HepG2 (cell line): ENCODE results near the gene FBF1. TPM values are rescaled to one million over a fixed set of nuclear protein-coding genes. Genes with fewer than 3 reads are reported as not detected.

Experiments
- ADNP ChIP-seq: sonication (generic); formaldehyde crosslinking; IDR thresholded peaks from 2 replicates; pipeline ENCODE4 v1.4.0; 2020; ENCODE audit warnings: missing genetic modification reagents
- HNF4A ChIP-seq: sonication (generic); formaldehyde crosslinking; IDR thresholded peaks from 2 replicates; pipeline ENCODE4 v1.4.0; 2020; ENCODE audit warnings: missing genetic modification reagents
- PLRG1 ChIP-seq: fragments of 450-650 bp; conservative IDR thresholded peaks from 2 replicates; pipeline ENCODE4 v1.6.1; 2016
- RFX1 ChIP-seq: fragments of 450-650 bp; IDR thresholded peaks from 2 replicates; pipeline ENCODE4 v1.6.1; 2017
- SIX4 ChIP-seq: sonication (generic); formaldehyde crosslinking; IDR thresholded peaks from 2 replicates; pipeline ENCODE4 v1.4.0; 2020; ENCODE audit warnings: missing genetic modification reagents
- YEATS4 ChIP-seq: sonication (generic); formaldehyde crosslinking; IDR thresholded peaks from 2 replicates; pipeline ENCODE4 v1.4.0; 2020; ENCODE audit warnings: missing genetic modification reagents, borderline replicate concordance
- ZBTB4 ChIP-seq: sonication (generic); formaldehyde crosslinking; IDR thresholded peaks from 2 replicates; pipeline ENCODE4 v1.4.0; 2020; ENCODE audit warnings: missing genetic modification reagents, mild to moderate bottlenecking, borderline replicate concordance
- ZBTB7B ChIP-seq: sonication (generic); formaldehyde crosslinking; IDR thresholded peaks from 2 replicates; pipeline ENCODE4 v1.4.0; 2020; ENCODE audit warnings: missing genetic modification reagents
- ZKSCAN5 ChIP-seq: sonication (generic); formaldehyde crosslinking; IDR thresholded peaks from 2 replicates; pipeline ENCODE4 v1.5.1; 2020; ENCODE audit warnings: mild to moderate bottlenecking, missing genetic modification reagents
- ZMYM2 ChIP-seq: sonication (generic); formaldehyde crosslinking; IDR thresholded peaks from 2 replicates; pipeline ENCODE4 v1.8.0; 2022; ENCODE audit warnings: mild to moderate bottlenecking, missing genetic modification reagents
- ZNF33B ChIP-seq: sonication (generic); formaldehyde crosslinking; IDR thresholded peaks from 2 replicates; pipeline ENCODE4 v1.5.1; 2020; ENCODE audit warnings: mild to moderate bottlenecking, missing genetic modification reagents
- ZNF550 ChIP-seq: sonication (generic); formaldehyde crosslinking; IDR thresholded peaks from 2 replicates; pipeline ENCODE4 v1.4.0; 2020; ENCODE audit warnings: mild to moderate bottlenecking, missing genetic modification reagents, borderline replicate concordance
- ZNF709 ChIP-seq: sonication (generic); formaldehyde crosslinking; IDR thresholded peaks from 2 replicates; pipeline ENCODE4 v1.5.0; 2020; ENCODE audit warnings: mild to moderate bottlenecking, missing genetic modification reagents
- ZNF749 ChIP-seq: sonication (generic); formaldehyde crosslinking; IDR thresholded peaks from 2 replicates; pipeline ENCODE4 v1.8.0; 2022; ENCODE audit warnings: mild to moderate bottlenecking, missing genetic modification reagents, moderate library complexity, borderline replicate concordance
- ZNF800 ChIP-seq: sonication (generic); formaldehyde crosslinking; IDR thresholded peaks from 2 replicates; pipeline ENCODE4 v1.4.0; 2020; ENCODE audit warnings: missing genetic modification reagents
- ZNF878 ChIP-seq: sonication (generic); formaldehyde crosslinking; IDR thresholded peaks from 2 replicates; pipeline ENCODE4 v1.8.1; 2023; ENCODE audit warnings: mild to moderate bottlenecking, missing genetic modification reagents, moderate library complexity
- polyA plus RNA-seq, 8 experiments: library from polyadenylated mRNA; depleted of rRNA in 3 of 8; stranded (reverse) in 7 of 8; unstranded in 1 of 8; fragments of >200 nt; fragmentation: Illumina TruSeq in 4 of 8; extraction: Trizol in 4 of 8; gene quantifications; 2 replicates each; pipeline versions ENCODE4 v1.2.1 to v1.2.3, GENCODE V29; 2011 to 2016; ENCODE audit warnings: low read depth in 4 of 8, missing spikeins in 1 of 8, mixed read lengths in 1 of 8; ENCODE audit not compliant: insufficient read depth in 1 of 8
- total RNA-seq, 5 experiments: library from RNA; depleted of rRNA; stranded (reverse); fragments of >200 nt; fragmentation: Illumina TruSeq; extraction: Trizol; gene quantifications; 2 replicates each; pipeline ENCODE4 v1.2.3, GENCODE V29; 2016; ENCODE audit warnings: low read depth in 1 of 5
- TF ChIP-seq, protein P1 (sequence below): IDR thresholded peaks from 2 replicates; pipeline ENCODE4 v1.6.1; 2012; ENCODE audit warnings: inconsistent platforms
- TF ChIP-seq, protein P2 (sequence below): IDR thresholded peaks from 2 replicates; pipeline ENCODE4 v1.6.1; 2018; ENCODE audit warnings: missing genetic modification reagents, mild to moderate bottlenecking, missing compliant biosample characterization
- TF ChIP-seq, protein P3 (sequence below): sonication (generic); formaldehyde crosslinking; IDR thresholded peaks from 2 replicates; pipeline ENCODE4 v1.4.0; 2020; ENCODE audit warnings: missing genetic modification reagents; ENCODE audit errors: not compliant biosample characterization
- TF ChIP-seq, protein P4 (sequence below): sonication (generic); formaldehyde crosslinking; IDR thresholded peaks from 2 replicates; pipeline ENCODE4 v1.4.0; 2020; ENCODE audit warnings: mild to moderate bottlenecking, missing genetic modification reagents

The FBF1 gene
- total and polyA plus RNA-seq, 2 of the 13 experiments (the other 11 are each of a cell fraction or from before 2014, with no cell fraction given): 2.4 to 8.1 TPM

DNA sequence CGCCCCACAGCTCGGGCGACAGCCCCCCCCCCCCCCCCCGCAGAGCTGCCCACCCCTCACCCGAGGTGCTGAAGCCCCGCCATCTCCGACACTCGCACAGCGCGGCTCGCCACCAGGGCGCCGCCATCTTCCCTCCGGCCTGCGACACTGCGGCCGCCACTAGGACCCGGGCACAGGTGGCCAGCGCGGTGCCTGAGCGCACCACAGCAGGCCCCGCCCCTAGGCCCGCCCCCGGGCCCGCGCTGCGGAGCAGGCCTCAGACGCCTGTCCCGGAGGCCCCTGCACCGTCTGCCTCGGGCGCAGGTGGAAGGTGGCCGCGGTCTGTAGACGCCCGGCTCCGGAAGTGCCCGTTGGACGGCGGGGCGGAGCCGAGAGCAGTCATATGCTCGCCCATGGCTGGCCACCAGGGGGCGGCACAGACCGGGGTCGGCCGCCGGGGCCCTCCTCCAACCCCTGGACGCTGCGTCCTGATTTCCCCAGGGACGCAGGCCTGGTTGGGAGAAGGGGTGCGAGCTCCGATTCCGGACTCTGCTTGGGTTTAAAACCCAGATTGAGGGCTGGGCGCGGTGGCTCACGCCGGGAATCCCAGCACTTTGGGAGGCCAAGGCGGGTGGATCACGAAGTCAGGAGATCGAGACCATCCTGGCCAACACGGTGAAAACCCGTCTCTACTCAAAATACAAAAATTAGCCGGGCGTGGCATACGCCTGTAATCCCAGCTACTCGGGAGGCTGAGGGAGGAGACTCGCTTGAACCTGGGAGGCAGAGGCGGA lies 35.9 kb downstream of the FBF1 start, which contains the start of gene MRPL38 (continued):
- TF ChIP-seq ZBTB4 (CRISPR knock-in tag) (peak; percentile 94), ZNF878 (CRISPR knock-in tag) (peak; percentile 93), ZNF33B (CRISPR knock-in tag) (peak; percentile 89; the same call in 1 of the 2 replicates), ZNF800 (CRISPR knock-in tag) (peak; percentile 93; the same call in 1 of the 2 replicates), ZBTB7B (CRISPR knock-in tag) (peak; percentile 92), YEATS4 (CRISPR knock-in tag) (peak; percentile 93), SIX4 (CRISPR knock-in tag) (peak; percentile 69), RFX1 (no peak), ZKSCAN5 (CRISPR knock-in tag) (no peak), PLRG1 (no peak), ADNP (CRISPR knock-in tag) (no peak; the same call in 1 of the 2 replicates), ZMYM2 (peak; percentile 98), ZNF709 (CRISPR knock-in tag) (peak; percentile 72; the same call in 1 of the 2 replicates), ZNF550 (CRISPR knock-in tag) (0 out of 2 replicates have a peak, but pooled peaks have one; percentile 57), HNF4A (CRISPR knock-in tag) (peak; percentile 70), ZNF749 (CRISPR knock-in tag) (peak; percentile 66; the same call in 1 of the 2 replicates)
- TF ChIP-seq, protein P1, sequence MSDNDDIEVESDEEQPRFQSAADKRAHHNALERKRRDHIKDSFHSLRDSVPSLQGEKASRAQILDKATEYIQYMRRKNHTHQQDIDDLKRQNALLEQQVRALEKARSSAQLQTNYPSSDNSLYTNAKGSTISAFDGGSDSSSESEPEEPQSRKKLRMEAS: peak; percentile 95
- TF ChIP-seq, protein P2, sequence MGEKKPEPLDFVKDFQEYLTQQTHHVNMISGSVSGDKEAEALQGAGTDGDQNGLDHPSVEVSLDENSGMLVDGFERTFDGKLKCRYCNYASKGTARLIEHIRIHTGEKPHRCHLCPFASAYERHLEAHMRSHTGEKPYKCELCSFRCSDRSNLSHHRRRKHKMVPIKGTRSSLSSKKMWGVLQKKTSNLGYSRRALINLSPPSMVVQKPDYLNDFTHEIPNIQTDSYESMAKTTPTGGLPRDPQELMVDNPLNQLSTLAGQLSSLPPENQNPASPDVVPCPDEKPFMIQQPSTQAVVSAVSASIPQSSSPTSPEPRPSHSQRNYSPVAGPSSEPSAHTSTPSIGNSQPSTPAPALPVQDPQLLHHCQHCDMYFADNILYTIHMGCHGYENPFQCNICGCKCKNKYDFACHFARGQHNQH: peak; percentile 98
- TF ChIP-seq, protein P3, sequence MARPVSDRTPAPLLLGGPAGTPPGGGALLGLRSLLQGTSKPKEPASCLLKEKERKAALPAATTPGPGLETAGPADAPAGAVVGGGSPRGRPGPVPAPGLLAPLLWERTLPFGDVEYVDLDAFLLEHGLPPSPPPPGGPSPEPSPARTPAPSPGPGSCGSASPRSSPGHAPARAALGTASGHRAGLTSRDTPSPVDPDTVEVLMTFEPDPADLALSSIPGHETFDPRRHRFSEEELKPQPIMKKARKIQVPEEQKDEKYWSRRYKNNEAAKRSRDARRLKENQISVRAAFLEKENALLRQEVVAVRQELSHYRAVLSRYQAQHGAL (CRISPR knock-in tag): no peak
- TF ChIP-seq, protein P4, sequence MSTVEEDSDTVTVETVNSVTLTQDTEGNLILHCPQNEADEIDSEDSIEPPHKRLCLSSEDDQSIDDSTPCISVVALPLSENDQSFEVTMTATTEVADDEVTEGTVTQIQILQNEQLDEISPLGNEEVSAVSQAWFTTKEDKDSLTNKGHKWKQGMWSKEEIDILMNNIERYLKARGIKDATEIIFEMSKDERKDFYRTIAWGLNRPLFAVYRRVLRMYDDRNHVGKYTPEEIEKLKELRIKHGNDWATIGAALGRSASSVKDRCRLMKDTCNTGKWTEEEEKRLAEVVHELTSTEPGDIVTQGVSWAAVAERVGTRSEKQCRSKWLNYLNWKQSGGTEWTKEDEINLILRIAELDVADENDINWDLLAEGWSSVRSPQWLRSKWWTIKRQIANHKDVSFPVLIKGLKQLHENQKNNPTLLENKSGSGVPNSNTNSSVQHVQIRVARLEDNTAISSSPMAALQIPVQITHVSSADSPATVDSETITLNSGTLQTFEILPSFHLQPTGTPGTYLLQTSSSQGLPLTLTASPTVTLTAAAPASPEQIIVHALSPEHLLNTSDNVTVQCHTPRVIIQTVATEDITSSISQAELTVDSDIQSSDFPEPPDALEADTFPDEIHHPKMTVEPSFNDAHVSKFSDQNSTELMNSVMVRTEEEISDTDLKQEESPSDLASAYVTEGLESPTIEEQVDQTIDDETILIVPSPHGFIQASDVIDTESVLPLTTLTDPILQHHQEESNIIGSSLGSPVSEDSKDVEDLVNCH: no peak
